SKM-1 treated with dmso at 0.1 percent for 144 hours (cell line): ENCODE results near the gene CCND2.

Source experiments
- DNase-seq: peaks from one replicate; lab custom pipeline; 2025; ENCODE audit not compliant: unreplicated experiment; lab: John Stamatoyannopoulos, UW

Gene CCND2

GRCh38 chr12:4289231-4289878 is 15.8 kb downstream of the CCND2 start:
- DNase-seq, result peak; percentile 74

- no peak for DNase-seq
These were observed 16.6 kb downstream of the CCND2 start for GRCh38 chr12:4289998-4290790.

- no peak for DNase-seq
These were observed 18.9 kb downstream of the CCND2 start for GRCh38 chr12:4292341-4293073.

GRCh38 chr12:4293299-4293965 is 19.9 kb downstream of the CCND2 start:
- DNase-seq, result no peak

GRCh38 chr12:4293966-4294505 is 20.5 kb downstream of the CCND2 start:
- DNase-seq, result no peak

GRCh38 chr12:4296751-4297150 is 23.2 kb downstream of the CCND2 start:
- no peak for DNase-seq

- DNase-seq, result no peak
These were observed 24.1 kb downstream of the CCND2 start for GRCh38 chr12:4297617-4298016.

GRCh38 chr12:4300883-4301282 is 27.3 kb downstream of the CCND2 start:
- no peak for DNase-seq

- DNase-seq, result no peak
These were observed 28.5 kb downstream of the CCND2 start for GRCh38 chr12:4301932-4302501.

- DNase-seq, result no peak
These were observed 29.3 kb downstream of the CCND2 start for GRCh38 chr12:4302881-4303280.

- no peak for DNase-seq
These were observed 30.2 kb downstream of the CCND2 start for GRCh38 chr12:4303750-4304149.

- DNase-seq, result peak; percentile 8
These were observed 34.2 kb downstream of the CCND2 start for GRCh38 chr12:4307593-4308333.

GRCh38 chr12:4308334-4308950 is 34.9 kb downstream of the CCND2 start:
- no peak for DNase-seq

GRCh38 chr12:4311776-4312175 is 38.2 kb downstream of the CCND2 start:
- no peak for DNase-seq

GRCh38 chr12:4312251-4312650 is 38.7 kb downstream of the CCND2 start:
- DNase-seq, result no peak

- no peak for DNase-seq
These were observed 46.9 kb downstream of the CCND2 start for GRCh38 chr12:4320497-4320852.

GRCh38 chr12:4320853-4321701 is 47.5 kb downstream of the CCND2 start, which contains the start of gene TIGAR:
Gene TIGAR (plus strand): TSS chr12:4321213. CDS start chr12:4321272, 59 bp downstream.
- peak; percentile 57 for DNase-seq

- DNase-seq, result no peak
These were observed 49.2 kb downstream of the CCND2 start for GRCh38 chr12:4322726-4323125.
